Psoas muscle (tissue), 8 donors: ENCODE data around the gene PCDHGB5. TPM values are rescaled to one million over a fixed set of nuclear protein-coding genes. Genes with fewer than 3 reads are reported as not detected.

Source experiments
- ATAC-seq, 4 donors: fragments of 200-7000 bp; cut with Tn5 transposase; one replicate each; pipeline ENCODE4 v1.9.1; 2020; ENCODE audit warnings: moderate library complexity in 3 of 4, mild to moderate bottlenecking in 2 of 4
- DNase-seq, 2 donors: peaks; one replicate each; pipeline ENCODE4 v3.0.0-alpha.2; 2020
- H3K27ac ChIP-seq: fragments of 200-600 bp; one replicate; pipeline ENCODE4 v1.8.0; 2022
- H3K27me3 ChIP-seq, 3 donors: fragments of 200-600 bp in 1 of 3; one replicate each; pipeline versions ENCODE4 v1.6.1 to v1.8.0; 2013 to 2022; ENCODE audit warnings: low read length in 2 of 3, mild to moderate bottlenecking in 2 of 3, moderate library complexity in 1 of 3; ENCODE audit not compliant: insufficient read depth in 3 of 3
- H3K36me3 ChIP-seq, 2 donors: fragments of 200-600 bp in 1 of 2; one replicate each; pipeline versions ENCODE4 v1.6.1 to v1.8.0; 2013 to 2022; ENCODE audit warnings: low read depth in 1 of 2, mild to moderate bottlenecking in 1 of 2, moderate library complexity in 1 of 2; ENCODE audit not compliant: insufficient read depth in 1 of 2
- H3K4me1 ChIP-seq: fragments of 200-600 bp; one replicate; pipeline ENCODE4 v1.8.0; 2022
- H3K4me3 ChIP-seq: fragments of 200-600 bp; one replicate; pipeline ENCODE4 v1.8.0; 2022; ENCODE audit warnings: mild to moderate bottlenecking
- H3K9me3 ChIP-seq: fragments of 200-600 bp; one replicate; pipeline ENCODE4 v1.8.0; 2022
- CTCF ChIP-seq: fragments of 200-600 bp; IDR thresholded peaks from one replicate; pipeline ENCODE4 v1.8.0; 2022; ENCODE audit warnings: antibody characterized with exemption
- WGBS, 3 donors: extraction: QIAGEN DNeasy Blood & Tissue Kit; methylation state at CpG; one replicate each; pipeline versions ENCODE4 v1.1.6 to v1.1.7; 2013; 5-methylcytosine and 5-hydroxymethylcytosine counted together
- intact Hi-C, 2 donors: fragments of 100-400 bp; cut with DNase I; formaldehyde crosslinking; loops; one replicate each; pipeline versions ENCODE4 v1.11.0 to v1.14.2; 2022
- polyA plus RNA-seq, 3 donors: library from polyadenylated mRNA; stranded (reverse); fragments of 200-250 nt; gene quantifications; one replicate each; pipeline ENCODE4 v1.2.3, GENCODE V29; 2013
- total RNA-seq, 4 donors: library from RNA; stranded (reverse); fragmentation: NEBNext Ultra II Directional in 2 of 4; extraction: Animal tissue kit (Norgen Biotek cat#: 25700) in 2 of 4; gene quantifications; one replicate each; pipeline versions ENCODE4 v1.2.1 to v1.2.4, GENCODE V29; 2021 to 2023
- donor health status: healthy with polysubstance abuse.
- donor health status: DM: no; HTN: no; CAD: no; lungs with moderate emphysema.
- donor health status: Bipolar disorder and iron deficiency.
- donor health status: healthy.
- donor health status: DM: yes; HTN: yes; CAD: no.
- donor health status: DM: no; HTN: no; CAD: no.
- donor health status: DM: no; HTN: no; CAD: no.
- donor health status: DM: yes; HTN: yes; CAD: no.

The PCDHGB5 gene
- total and polyA plus RNA-seq, 7 donors: 0.61 to 5.1 (median 2.7) TPM

- peaks cover 4% of the 10 kb centered on the region for H3K9me3 ChIP-seq
- intact Hi-C loops: no loop called here
- H3K27ac ChIP-seq: no peak overlapping the region
- no peaks in the 10 kb centered on the region for H3K36me3 ChIP-seq
- H3K4me1 ChIP-seq: peaks cover 4% of the 10 kb centered on the region
- TF ChIP-seq CTCF: peak; percentile 10
- DNase-seq (peak in 1 of 2 donors; percentile 52), ATAC-seq (peak; percentile 55 to 80 (median 66))
- 17 to 28% (median 24%) methylated on average over 15 of the region's 15 CpGs for WGBS, 3 donors
- H3K4me3 ChIP-seq: peak overlapping the region; percentile 42
- peaks cover 0 to 50% (median 16%) of the 10 kb centered on the region in 3 donors for H3K27me3 ChIP-seq
Measured at GRCh38 chr5:141398608-141399007, 861 bp downstream of the PCDHGB5 start.

GRCh38 chr5:141399555-141400258, 2.0 kb downstream of the PCDHGB5 start:
- no peak for DNase-seq
- peaks cover 4% of the 10 kb centered on the region for H3K4me1 ChIP-seq
- H3K9me3 ChIP-seq: peaks cover 4% of the 10 kb centered on the region
- H3K4me3 ChIP-seq: peak overlapping the region; percentile 42
- no peak for TF ChIP-seq CTCF
- no peak for ATAC-seq
- 26 to 34% (median 30%) methylated on average over 56 to 61 of the region's 61 CpGs for WGBS, 3 donors
- peaks cover 0 to 48% (median 17%) of the 10 kb centered on the region in 3 donors for H3K27me3 ChIP-seq
- H3K36me3 ChIP-seq: no peaks in the 10 kb centered on the region
- no peak overlapping the region for H3K27ac ChIP-seq
- intact Hi-C loops: no loop called here

DNA sequence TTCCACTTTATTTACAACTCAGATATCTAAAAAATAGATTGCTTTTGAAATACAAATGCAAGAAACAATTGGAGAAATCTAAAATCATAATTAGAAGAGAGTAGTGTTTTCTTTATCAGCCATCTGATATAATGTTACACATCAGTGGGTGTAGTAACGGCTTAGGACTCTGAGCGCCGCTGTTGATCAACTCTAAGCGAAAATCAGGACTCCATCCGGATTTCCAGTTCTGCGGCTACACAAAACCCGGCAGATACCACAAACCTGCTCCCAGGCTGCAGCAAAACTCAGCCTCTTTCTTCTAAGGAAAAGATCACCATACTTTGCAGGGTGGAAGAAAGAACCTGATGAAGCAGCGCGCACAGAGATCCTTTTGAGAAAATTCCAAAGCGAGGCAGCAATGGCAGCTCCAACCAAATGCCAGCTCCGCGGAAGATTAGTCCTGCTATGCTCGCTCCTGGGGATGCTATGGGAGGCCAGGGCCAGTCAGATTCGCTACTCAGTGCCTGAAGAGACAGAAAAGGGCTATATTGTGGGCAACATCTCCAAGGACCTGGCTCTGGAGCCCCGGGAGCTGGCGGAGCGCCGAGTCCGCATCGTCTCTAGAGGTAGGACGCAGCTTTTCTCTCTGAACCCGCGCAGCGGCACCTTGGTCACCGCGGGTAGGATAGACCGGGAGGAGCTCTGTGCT, 5.0 kb downstream of the PCDHGB5 start, which contains the start of gene PCDHGA9:
Gene PCDHGA9 (plus strand): TSS at position 226 of the 691 bp plus-strand sequence. CDS start 175 bp downstream, at position 401.
- no peaks in the 10 kb centered on the region for H3K36me3 ChIP-seq
- peaks cover 4% of the 10 kb centered on the region for H3K4me1 ChIP-seq
- peak in 3 of 4 donors; percentile 49 to 60 (median 55) for ATAC-seq
- intact Hi-C loops: no loop called here
- H3K27ac ChIP-seq: no peak within 1 kb of the TSS
- peak within 1 kb of the TSS; percentile 47 for H3K4me3 ChIP-seq
- H3K9me3 ChIP-seq: peaks cover 4% of the 10 kb centered on the region
- DNase-seq: peak in 1 of 2 donors; percentile 59
- 20 to 22% (median 20%) methylated on average over 27 of the region's 27 CpGs for WGBS, 3 donors
- peaks cover 0 to 37% (median 17%) of the 10 kb centered on the region in 3 donors for H3K27me3 ChIP-seq
- TF ChIP-seq CTCF: peak; percentile 46

DNA sequence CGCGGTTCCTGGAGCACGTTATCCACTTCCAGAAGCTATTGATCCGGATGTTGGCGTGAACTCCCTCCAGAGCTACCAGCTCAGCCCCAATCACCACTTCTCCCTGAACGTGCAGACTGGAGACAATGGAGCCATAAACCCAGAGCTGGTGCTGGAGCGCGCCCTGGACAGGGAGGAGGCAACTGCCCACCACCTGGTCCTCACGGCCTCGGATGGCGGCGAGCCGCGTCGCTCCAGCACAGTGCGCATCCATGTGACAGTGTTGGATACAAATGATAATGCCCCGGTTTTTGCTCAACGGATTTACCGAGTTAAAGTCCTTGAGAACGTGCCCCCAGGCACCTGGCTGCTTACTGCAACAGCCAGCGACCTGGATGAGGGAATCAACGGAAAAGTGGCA, 5.6 kb downstream of the PCDHGB5 start:
- Histone ChIP-seq H3K27ac (no peak overlapping the region), H3K27me3 (peaks cover 0 to 38% (median 17%) of the 10 kb centered on the region in 3 donors), H3K4me3 (peak overlapping the region; percentile 47), H3K36me3 (no peaks in the 10 kb centered on the region), H3K4me1 (peaks cover 4% of the 10 kb centered on the region), H3K9me3 (peaks cover 4% of the 10 kb centered on the region)
- no peak for TF ChIP-seq CTCF
- intact Hi-C loops: no loop called here
- no peak for DNase-seq
- 36 to 42% (median 39%) methylated on average over 22 of the region's 22 CpGs for WGBS, 3 donors
- no peak for ATAC-seq
